CD4-positive, CD25-positive, alpha-beta regulatory T cell (primary cell): ENCODE data around the gene RDH8. TPM values are rescaled to one million over a fixed set of nuclear protein-coding genes. Genes with fewer than 3 reads are reported as not detected.
A peak's percentile ranks its signal among the peaks of the same experiment; 100 is the strongest.

Experiments
- ATAC-seq, 2 donors: fragments of 150-1000 bp; cut with Tn5 transposase; one replicate each; pipeline ENCODE4 v1.10.0; 2021; ENCODE audit warnings: low read depth in 2 of 2, moderate number of reproducible peaks in 2 of 2, moderate library complexity in 1 of 2
- DNase-seq, 3 donors: peaks; one replicate each; pipeline versions ENCODE4 v3.0.0 to v3.0.0-alpha.2; 2012 to 2022; ENCODE audit warnings: mixed read lengths in 1 of 3
- H3K27ac ChIP-seq: one replicate; pipeline ENCODE4 v1.7.0; 2013; ENCODE audit warnings: mild to moderate bottlenecking, low read length; ENCODE audit not compliant: insufficient read depth, poor library complexity, severe bottlenecking
- H3K27me3 ChIP-seq: one replicate; pipeline ENCODE4 v1.7.0; 2013; ENCODE audit warnings: low read length; ENCODE audit not compliant: control insufficient read depth, insufficient read depth
- H3K36me3 ChIP-seq: one replicate; pipeline ENCODE4 v1.7.0; 2013; ENCODE audit warnings: mild to moderate bottlenecking, low read length, moderate library complexity; ENCODE audit not compliant: control insufficient read depth, insufficient read depth
- H3K4me1 ChIP-seq: 2 replicates; pipeline ENCODE4 v1.7.0; 2013; ENCODE audit warnings: mild to moderate bottlenecking, low read length; ENCODE audit not compliant: insufficient read depth, control insufficient read depth, poor library complexity, severe bottlenecking
- H3K4me3 ChIP-seq: one replicate; pipeline ENCODE4 v1.7.0; 2013; ENCODE audit warnings: low read depth, mild to moderate bottlenecking, low read length, moderate library complexity
- H3K9me3 ChIP-seq, 2 experiments: 1 replicate in 1 of 2; 2 replicates in 1 of 2; pipeline ENCODE4 v1.7.0; 2013; ENCODE audit warnings: low read length in 2 of 2, mild to moderate bottlenecking in 1 of 2, moderate library complexity in 1 of 2; ENCODE audit not compliant: control insufficient read depth in 2 of 2
- H3K27ac Mint-ChIP-seq, 3 donors: one replicate each; pipeline ENCODE4 v1.8.0; 2020 to 2022; ENCODE audit warnings: mild to moderate bottlenecking in 3 of 3, mixed read lengths in 3 of 3, moderate library complexity in 2 of 3
- H3K27me3 Mint-ChIP-seq: one replicate; pipeline ENCODE4 v1.8.0; 2022; ENCODE audit warnings: mild to moderate bottlenecking, mixed read lengths
- H3K36me3 Mint-ChIP-seq: one replicate; pipeline ENCODE4 v1.8.0; 2020; ENCODE audit warnings: mixed read lengths
- H3K4me1 Mint-ChIP-seq, 4 donors: one replicate each; pipeline ENCODE4 v1.8.0; 2020 to 2022; ENCODE audit warnings: mixed read lengths in 4 of 4, mild to moderate bottlenecking in 1 of 4
- H3K4me3 Mint-ChIP-seq, 4 donors: one replicate each; pipeline ENCODE4 v1.8.0; 2020 to 2022; ENCODE audit warnings: mild to moderate bottlenecking in 4 of 4, mixed read lengths in 4 of 4, moderate library complexity in 3 of 4
- H3K9me3 Mint-ChIP-seq, 7 donors: one replicate each; pipeline ENCODE4 v1.8.0; 2020 to 2022; ENCODE audit warnings: mixed read lengths in 7 of 7, mild to moderate bottlenecking in 3 of 7, moderate library complexity in 2 of 7
- polyA plus RNA-seq, 4 donors: library from polyadenylated mRNA; unstranded; fragments of 300-500 nt; fragmentation: Illumina TruSeq; gene quantifications; one replicate each; pipeline ENCODE4 v1.2.3, GENCODE V29; 2021
- total RNA-seq: library from RNA; stranded (reverse); gene quantifications from one replicate; pipeline ENCODE4 v1.2.3, GENCODE V29; 2022

RDH8 gene
- total and polyA plus RNA-seq, 5 donors from 2014 or later: not detected

- DNase-seq: no peak
- H3K4me1 Mint-ChIP-seq: no peaks in the 10 kb centered on the region
- no peak overlapping the region for H3K27ac Mint-ChIP-seq
- H3K9me3 ChIP-seq: peaks cover 0 to 4% of the 10 kb centered on the region in 2 experiments
- ATAC-seq: no peak
- H3K36me3 ChIP-seq: no peaks in the 10 kb centered on the region
- no peak overlapping the region for H3K4me3 ChIP-seq
- H3K27me3 ChIP-seq: peaks cover 8% of the 10 kb centered on the region
- no peak overlapping the region for H3K4me3 Mint-ChIP-seq
- H3K27ac ChIP-seq: no peak overlapping the region
- H3K4me1 ChIP-seq: no peaks in the 10 kb centered on the region
- H3K27me3 Mint-ChIP-seq: peaks cover 24% of the 10 kb centered on the region
- H3K36me3 Mint-ChIP-seq: no peaks in the 10 kb centered on the region
- H3K9me3 Mint-ChIP-seq: peaks cover 0 to 16% (median 0%) of the 10 kb centered on the region in 7 donors
These were observed 30.1 kb downstream of the RDH8 start for GRCh38 chr19:10043286-10043927.

DNA sequence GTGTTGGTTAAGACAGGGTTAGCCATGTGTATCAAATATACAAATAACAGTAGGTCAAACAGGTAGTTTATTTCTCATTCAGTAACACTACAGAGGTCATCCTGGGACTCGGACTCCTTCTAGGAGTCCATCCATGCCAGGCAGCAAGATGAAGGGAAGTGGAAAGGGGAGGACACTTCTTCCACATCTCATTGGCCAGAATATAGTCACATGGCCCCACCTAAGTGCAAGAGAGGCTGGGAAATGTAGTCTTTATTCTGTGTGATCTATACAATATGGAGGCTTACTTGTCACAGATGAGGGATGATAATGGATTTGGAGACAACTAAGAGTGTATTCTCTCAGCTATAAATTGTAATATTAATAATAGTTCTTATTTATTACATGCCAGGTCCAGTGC is 31.1 kb downstream of the RDH8 start:
- Mint-ChIP-seq H3K27ac (no peak overlapping the region), H3K4me3 (no peak overlapping the region), H3K4me1 (no peaks in the 10 kb centered on the region), H3K27me3 (peaks cover 21% of the 10 kb centered on the region), H3K36me3 (no peaks in the 10 kb centered on the region), H3K9me3 (peaks cover 0 to 14% (median 0%) of the 10 kb centered on the region in 7 donors)
- peaks cover 8% of the 10 kb centered on the region for H3K27me3 ChIP-seq
- DNase-seq: peak in 1 of 3 donors; percentile 18
- H3K36me3 ChIP-seq: no peaks in the 10 kb centered on the region
- H3K27ac ChIP-seq: no peak overlapping the region
- peaks cover 0 to 4% of the 10 kb centered on the region in 2 experiments for H3K9me3 ChIP-seq
- H3K4me1 ChIP-seq: no peaks in the 10 kb centered on the region
- ATAC-seq: no peak
- no peak overlapping the region for H3K4me3 ChIP-seq

DNA sequence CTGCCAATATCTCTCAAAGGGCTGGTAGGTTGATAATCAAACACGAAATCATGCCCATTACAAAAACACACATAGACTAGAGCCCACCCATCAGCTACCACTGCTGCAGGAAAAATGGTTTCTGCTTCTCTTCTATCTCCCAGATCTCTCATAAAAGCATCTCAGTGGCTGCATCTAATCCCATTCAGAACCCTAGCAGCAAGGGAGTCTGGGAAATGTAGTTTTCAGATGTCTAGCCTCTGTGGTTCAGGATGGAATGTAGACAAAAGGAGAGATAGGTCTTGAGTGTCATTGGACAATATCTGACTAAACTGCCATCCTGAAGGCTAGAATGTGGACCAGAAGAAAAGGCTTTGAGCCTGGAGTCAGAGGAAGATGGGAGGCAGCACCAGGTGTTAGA is 32.1 kb downstream of the RDH8 start:
- DNase-seq (no peak), ATAC-seq (no peak)
- no peaks in the 10 kb centered on the region for H3K36me3 ChIP-seq
- Mint-ChIP-seq H3K9me3 (peaks cover 0 to 14% (median 0%) of the 10 kb centered on the region in 7 donors), H3K27me3 (peaks cover 16% of the 10 kb centered on the region), H3K36me3 (no peaks in the 10 kb centered on the region), H3K4me3 (no peak overlapping the region), H3K4me1 (no peaks in the 10 kb centered on the region), H3K27ac (no peak overlapping the region)
- H3K4me3 ChIP-seq: no peak overlapping the region
- H3K27me3 ChIP-seq: peaks cover 8% of the 10 kb centered on the region
- H3K27ac ChIP-seq: no peak overlapping the region
- H3K4me1 ChIP-seq: no peaks in the 10 kb centered on the region
- peaks cover 0 to 4% of the 10 kb centered on the region in 2 experiments for H3K9me3 ChIP-seq

DNA sequence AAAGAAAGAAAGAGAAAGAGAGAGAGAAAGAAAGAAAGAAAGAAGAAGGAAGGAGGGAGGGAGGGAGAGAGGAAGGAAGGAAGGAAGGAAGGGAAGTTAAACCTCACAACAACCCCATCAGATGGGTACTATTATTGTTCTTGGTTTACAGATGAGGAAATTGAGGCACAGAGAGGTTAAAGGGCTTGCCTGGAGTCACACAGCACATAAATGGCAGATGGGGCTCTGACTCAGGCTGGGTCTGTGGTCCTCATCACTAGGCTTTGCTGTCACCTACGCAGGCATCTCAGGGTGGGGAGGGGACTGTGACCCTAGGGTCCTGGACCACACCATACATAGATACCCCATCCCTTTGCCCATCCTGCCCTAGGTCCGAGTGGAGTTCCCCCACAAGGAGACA is 36.3 kb downstream of the RDH8 start:
- Mint-ChIP-seq H3K4me3 (no peak overlapping the region), H3K27ac (no peak overlapping the region), H3K36me3 (no peaks in the 10 kb centered on the region), H3K4me1 (no peaks in the 10 kb centered on the region), H3K9me3 (no peaks in the 10 kb centered on the region), H3K27me3 (no peaks in the 10 kb centered on the region)
- Histone ChIP-seq H3K9me3 (no peaks in the 10 kb centered on the region), H3K4me1 (no peaks in the 10 kb centered on the region), H3K27ac (no peak overlapping the region), H3K27me3 (no peaks in the 10 kb centered on the region), H3K4me3 (no peak overlapping the region), H3K36me3 (no peaks in the 10 kb centered on the region)
- ATAC-seq (no peak), DNase-seq (no peak)

DNA sequence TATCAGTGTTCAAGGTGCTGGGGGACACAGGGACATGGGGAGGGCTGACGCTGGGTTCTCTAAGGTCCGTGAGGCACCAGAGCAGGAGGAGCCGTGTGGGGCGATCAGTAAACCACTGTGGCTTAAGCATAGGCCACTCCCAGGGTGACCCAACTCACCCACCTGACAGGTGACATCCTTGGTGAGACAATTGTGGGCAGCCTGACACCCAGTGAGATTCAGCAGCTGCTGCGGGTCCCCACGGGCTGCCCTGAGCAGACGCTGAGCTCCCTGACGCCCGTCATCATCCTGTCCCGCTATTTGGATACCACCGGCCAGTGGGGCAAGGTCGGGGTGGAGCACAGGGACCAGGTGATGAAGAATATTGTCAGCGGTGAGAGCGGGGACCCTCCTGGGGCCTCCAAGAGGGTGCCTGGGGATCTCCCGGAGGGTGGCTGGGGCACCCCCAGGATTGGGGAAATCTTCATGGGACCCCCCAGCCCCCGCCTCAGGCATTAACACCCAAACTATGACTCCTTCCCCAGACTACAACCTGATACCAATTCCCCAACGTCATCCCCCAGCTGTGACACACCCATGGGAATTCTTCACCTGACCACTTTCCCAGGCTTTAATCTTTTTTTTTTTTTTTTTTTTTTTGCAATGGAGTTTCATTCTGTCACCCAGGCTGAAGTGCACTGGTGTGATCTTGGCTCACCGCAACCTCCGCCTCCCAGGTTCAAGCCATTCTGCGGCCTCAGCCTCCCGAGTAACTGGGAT is 39.5 kb downstream of the RDH8 start:
- H3K27ac Mint-ChIP-seq: no peak overlapping the region
- Histone ChIP-seq H3K4me1 (no peaks in the 10 kb centered on the region), H3K36me3 (no peaks in the 10 kb centered on the region), H3K9me3 (no peaks in the 10 kb centered on the region), H3K27me3 (no peaks in the 10 kb centered on the region), H3K27ac (no peak overlapping the region), H3K4me3 (no peak overlapping the region)
- H3K4me3 Mint-ChIP-seq: no peak overlapping the region
- DNase-seq (no peak), ATAC-seq (no peak)
- H3K27me3 Mint-ChIP-seq: no peaks in the 10 kb centered on the region
- no peaks in the 10 kb centered on the region for H3K36me3 Mint-ChIP-seq
- H3K4me1 Mint-ChIP-seq: no peaks in the 10 kb centered on the region
- H3K9me3 Mint-ChIP-seq: peaks cover 0 to 4% (median 0%) of the 10 kb centered on the region in 7 donors

DNA sequence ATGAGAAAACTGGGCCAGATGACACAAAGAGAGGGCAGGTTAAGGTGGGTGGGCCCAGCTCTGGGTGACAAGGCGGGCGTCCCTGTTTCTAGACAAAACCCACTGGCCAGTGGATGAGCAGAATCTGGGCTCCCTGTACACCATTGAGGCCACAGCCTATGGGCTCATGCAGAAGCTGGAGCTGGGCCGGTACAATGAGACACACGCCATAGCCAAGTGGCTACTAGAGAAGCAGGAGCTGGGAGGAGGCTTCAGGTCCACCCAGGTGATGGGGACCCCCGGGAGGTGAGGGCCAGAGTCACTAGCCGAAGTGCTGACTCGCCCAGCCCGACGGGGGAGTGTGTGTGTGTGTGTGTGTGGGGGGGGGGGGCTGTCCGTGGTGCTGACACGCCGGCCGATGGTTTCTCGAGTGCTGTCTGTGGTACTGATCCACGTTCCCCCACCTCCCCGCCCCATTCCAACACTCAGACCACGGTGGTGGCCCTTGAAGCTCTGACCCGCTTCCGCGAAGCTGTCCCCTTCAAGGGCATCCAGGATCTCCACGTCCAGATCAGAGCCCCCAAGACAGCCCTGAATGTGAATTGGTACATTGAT is 48.5 kb downstream of the RDH8 start:
- no peaks in the 10 kb centered on the region for H3K36me3 Mint-ChIP-seq
- peaks cover 3% of the 10 kb centered on the region for H3K27me3 ChIP-seq
- H3K27me3 Mint-ChIP-seq: peaks cover 26% of the 10 kb centered on the region
- no peaks in the 10 kb centered on the region for H3K36me3 ChIP-seq
- ATAC-seq: no peak
- H3K4me3 Mint-ChIP-seq: no peak overlapping the region
- no peak overlapping the region for H3K4me3 ChIP-seq
- H3K4me1 ChIP-seq: no peaks in the 10 kb centered on the region
- no peak for DNase-seq
- H3K27ac Mint-ChIP-seq: no peak overlapping the region
- H3K9me3 Mint-ChIP-seq: no peaks in the 10 kb centered on the region
- peaks cover 0 to 2% (median 0%) of the 10 kb centered on the region in 4 donors for H3K4me1 Mint-ChIP-seq
- H3K27ac ChIP-seq: no peak overlapping the region
- no peaks in the 10 kb centered on the region for H3K9me3 ChIP-seq

GRCh38 chr19:10068205-10068604 is 54.9 kb downstream of the RDH8 start:
- Histone ChIP-seq H3K36me3 (no peaks in the 10 kb centered on the region), H3K27ac (no peak overlapping the region), H3K27me3 (no peaks in the 10 kb centered on the region), H3K4me1 (no peaks in the 10 kb centered on the region), H3K4me3 (no peak overlapping the region), H3K9me3 (no peaks in the 10 kb centered on the region)
- Mint-ChIP-seq H3K27me3 (peaks cover 9% of the 10 kb centered on the region), H3K4me1 (peaks cover 0 to 7% (median 2%) of the 10 kb centered on the region in 4 donors), H3K27ac (peak overlapping the region in 2 of 3 donors; percentile 7 to 73), H3K36me3 (no peaks in the 10 kb centered on the region), H3K9me3 (peaks cover 0 to 7% (median 0%) of the 10 kb centered on the region in 7 donors), H3K4me3 (no peak overlapping the region)
- no peak for ATAC-seq
- DNase-seq: peak in 1 of 3 donors; percentile 19
